NCI-H146 treated with DMSO at 0.1 percent for 48 hours (cell line): ENCODE measurements around the gene RAX2.

Experiments used
- DNase-seq: peaks from one replicate; lab custom pipeline; 2025; ENCODE audit not compliant: unreplicated experiment; lab: John Stamatoyannopoulos, UW

RAX2 gene

DNA sequence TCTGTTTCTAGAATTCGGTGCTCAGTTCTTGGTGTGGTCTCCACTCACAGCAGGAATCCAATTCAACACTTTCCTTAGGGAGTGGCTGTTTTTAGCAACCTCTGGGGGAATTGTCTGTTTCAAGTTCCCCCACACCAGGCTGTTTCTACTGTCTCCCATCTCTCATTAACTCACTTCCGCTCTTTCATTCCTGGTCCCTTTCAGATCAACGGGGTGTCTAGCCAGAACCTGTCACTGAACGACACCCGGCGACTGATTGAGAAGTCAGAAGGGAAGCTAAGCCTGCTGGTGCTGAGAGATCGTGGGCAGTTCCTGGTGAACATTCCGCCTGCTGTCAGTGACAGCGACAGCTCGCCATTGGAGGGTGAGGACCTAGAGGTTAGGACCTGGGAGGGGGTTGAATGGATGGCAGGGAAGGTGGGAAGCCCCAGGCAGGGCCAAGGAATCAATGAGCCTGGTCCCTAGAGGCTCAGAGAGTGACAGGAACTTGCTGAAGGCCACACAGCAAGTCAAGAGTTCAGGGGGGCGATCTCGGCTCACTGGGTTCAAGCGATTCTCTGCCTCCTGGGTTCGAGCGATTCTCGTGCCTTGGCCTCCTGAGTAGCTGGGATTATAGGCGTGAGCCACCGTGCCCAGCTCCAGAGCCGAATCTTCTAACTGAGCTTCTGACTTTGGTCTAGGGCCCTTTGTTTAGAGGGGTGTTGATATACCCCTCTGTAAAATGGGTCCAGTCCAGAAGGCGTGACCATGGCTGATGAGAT lies 38.3 kb downstream of the RAX2 start:
- no peak for DNase-seq

- no peak for DNase-seq
These were observed 39.9 kb downstream of the RAX2 start for GRCh38 chr19:3732108-3732507.

- no peak for DNase-seq
These were observed 41.5 kb downstream of the RAX2 start for GRCh38 chr19:3730457-3730958.

DNA sequence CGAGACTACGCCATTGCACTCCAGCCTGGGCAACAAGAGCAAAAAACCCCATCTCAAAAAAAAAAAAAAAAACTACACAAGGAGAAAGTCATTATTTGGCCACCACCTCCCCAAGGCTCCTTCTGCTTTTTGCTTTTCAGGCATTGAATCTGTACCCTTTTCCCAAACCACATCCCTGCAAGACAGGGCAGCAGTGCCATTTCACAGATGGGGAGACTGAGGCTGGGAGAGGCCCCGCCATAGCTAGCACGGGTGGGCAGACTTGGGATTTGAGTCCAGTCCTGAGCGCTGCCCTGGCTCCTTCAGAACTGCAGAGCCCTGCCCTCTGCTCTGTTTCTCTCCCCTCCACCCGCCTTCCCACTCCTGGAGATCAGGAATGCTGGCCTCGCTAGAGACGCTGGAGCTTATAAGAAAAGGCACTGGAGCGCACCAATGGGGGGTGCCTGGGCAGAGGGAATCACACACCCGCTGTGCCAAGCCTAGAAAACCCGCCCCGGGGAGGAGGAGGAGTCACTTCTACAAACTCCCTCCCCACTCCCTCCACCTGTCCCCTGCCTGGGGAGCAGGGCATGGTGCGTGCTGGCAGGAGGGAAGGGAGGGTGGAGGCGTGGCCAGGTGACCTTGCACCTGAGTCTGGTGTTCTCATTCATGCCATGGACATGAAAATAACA lies 46.3 kb downstream of the RAX2 start:
- DNase-seq, result peak; percentile 76

GRCh38 chr19:3725121-3725520 lies 46.9 kb downstream of the RAX2 start:
- DNase-seq, result no peak

DNA sequence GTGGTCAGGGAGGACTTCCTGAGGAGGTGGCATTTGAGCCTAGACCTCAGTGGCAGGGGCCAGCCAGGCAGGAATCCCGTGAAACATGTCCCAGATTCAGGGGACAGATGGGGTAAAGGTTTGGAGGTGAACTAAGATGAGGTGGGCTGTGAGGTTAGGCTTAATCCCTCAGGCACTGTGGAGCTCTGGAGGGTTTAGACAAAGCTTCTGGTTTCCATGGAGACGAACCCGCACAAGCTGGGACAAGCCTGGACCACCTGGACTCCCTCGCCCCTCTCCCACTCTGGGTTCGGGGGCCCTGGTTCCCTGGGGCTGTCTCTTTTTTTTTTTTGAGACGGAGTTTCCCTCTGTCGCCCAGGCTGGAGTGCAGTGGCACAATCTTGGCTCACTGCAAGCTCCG lies 48.1 kb downstream of the RAX2 start:
- no peak for DNase-seq

GRCh38 chr19:3723110-3723488 lies 48.9 kb downstream of the RAX2 start:
- DNase-seq, result no peak

- DNase-seq, result peak; percentile 51
These were observed 49.5 kb downstream of the RAX2 start for GRCh38 chr19:3722443-3723109.

DNA sequence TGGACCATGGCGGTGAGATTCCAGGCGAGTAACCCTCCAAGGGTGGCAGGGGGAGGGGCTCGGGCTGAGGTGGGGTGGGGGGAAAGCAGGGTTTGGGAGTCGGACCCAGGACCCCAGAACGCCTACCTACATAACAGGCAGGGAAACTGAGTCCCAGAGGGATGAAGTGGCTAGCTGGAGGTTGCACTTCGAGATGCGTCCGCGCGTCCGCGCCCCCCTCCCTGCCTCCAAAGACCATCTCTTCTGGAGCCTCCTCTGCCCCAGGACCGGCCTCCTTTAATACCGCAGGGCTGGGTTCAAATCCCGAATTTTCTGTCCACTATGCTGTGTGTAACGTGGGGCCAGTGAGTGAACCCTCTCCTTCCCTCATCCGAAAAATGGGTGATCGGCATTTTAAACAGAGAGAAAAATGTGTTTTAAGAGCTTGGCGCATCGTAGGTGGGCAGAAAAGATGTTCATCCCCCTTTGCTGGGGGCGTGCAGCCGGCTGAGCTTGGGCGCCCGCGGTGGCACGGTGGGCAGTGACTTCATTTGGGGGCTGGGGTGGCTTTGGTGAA lies 50.1 kb downstream of the RAX2 start:
- no peak for DNase-seq

- peak; percentile 74 for DNase-seq
These were observed 50.7 kb downstream of the RAX2 start for GRCh38 chr19:3721131-3721886.

DNA sequence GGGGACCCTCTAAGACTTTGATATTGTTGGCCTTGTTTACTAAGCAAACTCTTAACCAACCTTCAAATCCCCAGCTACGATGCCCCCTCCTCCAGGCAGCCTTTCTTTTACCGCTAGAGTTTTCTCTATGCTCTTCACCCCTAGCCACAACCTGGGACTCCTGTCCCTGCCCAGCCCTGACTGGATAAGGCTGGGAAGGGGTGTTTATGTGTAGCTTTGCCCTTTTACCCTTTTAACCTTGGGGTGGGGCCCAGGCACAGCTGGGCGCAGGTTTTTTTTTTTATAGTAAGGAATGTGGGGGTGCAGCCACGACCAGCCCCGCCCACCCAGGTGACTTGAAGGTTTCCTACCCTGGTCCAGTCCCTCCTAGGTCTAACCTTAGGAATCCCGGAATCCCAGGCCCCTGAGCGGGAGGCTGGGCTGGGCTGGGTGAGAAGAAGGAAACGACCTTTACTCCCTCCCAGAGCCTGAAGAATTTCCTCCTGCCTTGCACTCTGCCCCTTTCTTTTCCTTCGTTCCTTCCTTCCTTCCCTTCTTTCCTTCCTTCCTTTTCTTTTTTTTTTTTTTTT lies 51.6 kb downstream of the RAX2 start:
- DNase-seq, result no peak

DNA sequence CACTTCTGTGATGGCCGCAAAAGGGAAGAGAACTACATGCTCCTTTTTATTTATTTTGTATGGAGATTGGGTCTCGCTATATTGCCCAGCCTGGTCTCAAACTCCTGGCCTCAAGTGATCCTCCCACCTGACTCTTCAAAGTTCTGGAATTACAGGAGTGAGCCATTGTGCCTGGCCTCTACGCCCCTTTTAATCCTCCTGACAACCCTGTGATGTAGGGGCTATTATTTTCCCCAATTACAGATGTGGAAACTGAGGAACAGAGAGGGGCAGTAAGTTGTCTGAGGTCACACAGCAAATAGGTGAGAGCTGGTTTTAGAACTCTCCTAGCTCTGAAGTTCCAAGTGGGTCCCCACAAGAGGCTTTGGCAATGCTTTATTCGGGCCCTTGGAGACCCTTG lies 52.2 kb downstream of the RAX2 start:
- no peak for DNase-seq
